IMR-90 (cell line): ENCODE results near the gene DAGLA. TPM values are rescaled to one million over a fixed set of nuclear protein-coding genes. Genes with fewer than 3 reads are reported as not detected.

Source experiments
- ATAC-seq: fragments of 200-7000 bp; cut with Tn5 transposase; 2 replicates; pipeline ENCODE4 v1.9.1; 2020; ENCODE audit warnings: low read depth, mild to moderate bottlenecking, moderate library complexity
- BruUV-seq: library from RNA; stranded (reverse); fragments of 400-500 nt; replicated peaks from 2 replicates; lab custom pipeline; 2021; lab: Mats Ljungman, UMichigan
- CTCF ChIA-PET: fragments of 300-600 bp; formaldehyde crosslinking; extraction: SDS; loops from one replicate; lab custom pipeline; 2021; ENCODE audit warnings: antibody characterized with exemption; lab: Yijun Ruan, JAX
- POLR2A ChIA-PET: fragments of 300-600 bp; sonication (Branson Sonifier 250); formaldehyde crosslinking; loops from one replicate; lab custom pipeline; 2022; ENCODE audit warnings: antibody characterized with exemption; ENCODE audit not compliant: unreplicated experiment; lab: Charles Lee
- DNase-seq: peaks from one replicate; pipeline ENCODE4 v3.0.0; 2013
- H2AFZ ChIP-seq: replicated peaks from 2 replicates; pipeline ENCODE3; 2013; ENCODE audit warnings: low read length, mild to moderate bottlenecking; ENCODE audit not compliant: poor library complexity
- H2AK5ac ChIP-seq: 2 replicates; pipeline ENCODE4 v1.6.1; 2013; ENCODE audit warnings: low read depth, low read length, inconsistent platforms
- H2AK9ac ChIP-seq: replicated peaks from 2 replicates; pipeline ENCODE3; 2013; ENCODE audit warnings: mild to moderate bottlenecking, low read depth, low read length, moderate library complexity; ENCODE audit not compliant: poor library complexity
- H2BK120ac ChIP-seq: 2 replicates; pipeline ENCODE4 v1.6.1; 2013; ENCODE audit warnings: low read depth, low read length, inconsistent platforms
- H2BK15ac ChIP-seq: 3 replicates; pipeline ENCODE4 v1.6.1; 2013; ENCODE audit warnings: low read depth, low read length, inconsistent platforms
- H2BK20ac ChIP-seq: 2 replicates; pipeline ENCODE4 v1.6.1; 2013; ENCODE audit warnings: low read depth, mild to moderate bottlenecking, inconsistent platforms, low read length, moderate library complexity
- H2BK5ac ChIP-seq: 2 replicates; pipeline ENCODE4 v1.6.1; 2013; ENCODE audit warnings: mild to moderate bottlenecking, low read depth, low read length, inconsistent platforms; ENCODE audit not compliant: poor library complexity, severe bottlenecking
- H3K14ac ChIP-seq: replicated peaks from 2 replicates; pipeline ENCODE4 v1.6.1; 2013; ENCODE audit warnings: low read depth, low read length, inconsistent platforms
- H3K18ac ChIP-seq: 2 replicates; pipeline ENCODE4 v1.6.1; 2013; ENCODE audit warnings: low read depth, low read length, control low read depth
- H3K23ac ChIP-seq: 2 replicates; pipeline ENCODE4 v1.6.1; 2013; ENCODE audit warnings: low read depth, low read length, inconsistent platforms
- H3K27ac ChIP-seq: 2 replicates; pipeline ENCODE4 v1.5.1; 2013; ENCODE audit warnings: mild to moderate bottlenecking, control low read depth, low read length; ENCODE audit not compliant: insufficient read depth
- H3K27me3 ChIP-seq: 2 replicates; pipeline ENCODE4 v1.6.1; 2013; ENCODE audit warnings: low read length; ENCODE audit not compliant: control insufficient read depth, insufficient read depth
- H3K36me3 ChIP-seq: 2 replicates; pipeline ENCODE4 v1.6.1; 2013; ENCODE audit warnings: low read length, mixed read lengths; ENCODE audit not compliant: control insufficient read depth, insufficient read depth
- H3K4ac ChIP-seq: 2 replicates; pipeline ENCODE4 v1.6.1; 2013; ENCODE audit warnings: low read depth, low read length, inconsistent platforms
- H3K4me1 ChIP-seq: 2 replicates; pipeline ENCODE4 v1.6.1; 2013; ENCODE audit warnings: low read length, mixed read lengths; ENCODE audit not compliant: control insufficient read depth, insufficient read depth
- H3K4me2 ChIP-seq: 2 replicates; pipeline ENCODE4 v1.6.1; 2013; ENCODE audit warnings: low read depth, mild to moderate bottlenecking, control low read depth, low read length, moderate library complexity
- H3K4me3 ChIP-seq: 2 replicates; pipeline ENCODE4 v1.5.1; 2013; ENCODE audit warnings: low read depth, mild to moderate bottlenecking, control low read depth, low read length, moderate library complexity; ENCODE audit not compliant: insufficient read depth
- H3K56ac ChIP-seq: 2 replicates; pipeline ENCODE4 v1.6.1; 2013; ENCODE audit warnings: low read length, inconsistent platforms; ENCODE audit not compliant: insufficient read depth; ENCODE audit errors: extremely low read depth
- H3K79me1 ChIP-seq, 2 experiments: 2 replicates each; pipeline ENCODE4 v1.6.1; 2013; ENCODE audit warnings: low read length in 2 of 2, inconsistent platforms in 1 of 2, low read depth in 1 of 2
- H3K9ac ChIP-seq: 2 replicates; pipeline ENCODE4 v1.6.1; 2013; ENCODE audit warnings: low read depth, low read length, control low read depth
- H3K9me1 ChIP-seq: 2 replicates; pipeline ENCODE4 v1.6.1; 2013; ENCODE audit warnings: low read length, inconsistent platforms; ENCODE audit not compliant: insufficient read depth
- H3K9me3 ChIP-seq: 2 replicates; pipeline ENCODE4 v1.6.1; 2013; ENCODE audit warnings: low read length; ENCODE audit not compliant: control insufficient read depth, insufficient read depth
- H4K20me1 ChIP-seq: 2 replicates; pipeline ENCODE4 v1.6.1; 2013; ENCODE audit warnings: low read length, inconsistent platforms; ENCODE audit not compliant: insufficient read depth
- H4K5ac ChIP-seq: 2 replicates; pipeline ENCODE4 v1.6.1; 2013; ENCODE audit warnings: mild to moderate bottlenecking, low read depth, low read length, control low read depth
- H4K8ac ChIP-seq, 2 experiments: 2 replicates each; pipeline ENCODE4 v1.6.1; 2013; ENCODE audit warnings: low read depth in 2 of 2, low read length in 2 of 2, control low read depth in 1 of 2, inconsistent platforms in 1 of 2
- H4K91ac ChIP-seq: 2 replicates; pipeline ENCODE4 v1.6.1; 2013; ENCODE audit warnings: low read depth, low read length, inconsistent platforms; ENCODE audit not compliant: insufficient read depth
- MXI1 ChIP-seq: IDR thresholded peaks from 2 replicates; pipeline ENCODE4 v1.6.1; 2012; ENCODE audit warnings: low read depth, mild to moderate bottlenecking, low read length, moderate library complexity, borderline replicate concordance
- POLR2A ChIP-seq: IDR thresholded peaks from 2 replicates; pipeline ENCODE4 v1.6.1; 2012; ENCODE audit warnings: mild to moderate bottlenecking, low read depth, low read length
- RAD21 ChIP-seq: IDR thresholded peaks from 2 replicates; pipeline ENCODE4 v1.6.1; 2012; ENCODE audit warnings: low read length, improper control_type of control experiment
- RFX5 ChIP-seq: IDR thresholded peaks from 2 replicates; pipeline ENCODE4 v1.8.0; 2012; ENCODE audit warnings: low read depth, mild to moderate bottlenecking, low read length, moderate library complexity
- WGBS, 2 experiments: methylation state at CpG; one replicate each; pipeline versions ENCODE4 v1.1.5 to v1.1.7; 2013; ENCODE audit warnings: missing lambda C conversion rate in 2 of 2; ENCODE audit not compliant: insufficient read length in 1 of 2; ENCODE audit errors: extremely low coverage in 2 of 2; 5-methylcytosine and 5-hydroxymethylcytosine counted together
- dilution Hi-C: fragments of 300-500 bp; cut with HindIII; formaldehyde crosslinking; loops from one replicate; pipeline ENCODE4 v1.14.3; 2018; ENCODE audit warnings: low sequenced_read_pairs; ENCODE audit not compliant: unreplicated experiment
- in situ Hi-C: fragments of 300-500 bp; cut with MboI; formaldehyde crosslinking; loops from 3 replicates; pipeline ENCODE4 v1.14.3; 2019; ENCODE audit warnings: low sequenced_read_pairs, inconsistent platforms, mixed read lengths
- intact Hi-C: fragments of 100-400 bp; cut with micrococcal nuclease; formaldehyde crosslinking; loops from 2 replicates; pipeline ENCODE4 v1.10.0; 2022
- polyA plus RNA-seq, 3 experiments: library from polyadenylated mRNA; depleted of rRNA; stranded (reverse); fragments of >200 nt; gene quantifications; 2 replicates each; pipeline ENCODE4 v1.2.3, GENCODE V29; 2012; ENCODE audit warnings: low replicate concordance in 1 of 3
- total RNA-seq: library from RNA; depleted of rRNA; stranded (reverse); fragments of >200 nt; gene quantifications from 2 replicates; pipeline ENCODE4 v1.2.3, GENCODE V29; 2012

The DAGLA gene
- total and polyA plus RNA-seq, 2 of the 4 experiments (the other 2 are of a cell fraction) = 0.90 to 3.8 TPM

GRCh38 chr11:61763930-61764605 is 83.9 kb downstream of the DAGLA start:
- Histone ChIP-seq H2BK5ac (no peak overlapping the region), H4K91ac (no peak overlapping the region), H3K27ac (no peak overlapping the region), H3K4me2 (no peak overlapping the region), H3K56ac (no peak overlapping the region), H2AK9ac (no peak overlapping the region), H3K4me1 (peaks cover under 1% of the 10 kb centered on the region), H3K4me3 (no peak overlapping the region), H3K9me1 (no peaks in the 10 kb centered on the region), H3K14ac (no peak overlapping the region), H3K4ac (no peak overlapping the region), H3K23ac (no peak overlapping the region), H3K18ac (no peak overlapping the region), H4K20me1 (no peaks in the 10 kb centered on the region), H2AK5ac (no peak overlapping the region), H3K9ac (no peak overlapping the region), H3K36me3 (no peaks in the 10 kb centered on the region), H2BK20ac (no peak overlapping the region), H2BK120ac (no peak overlapping the region), H3K9me3 (no peaks in the 10 kb centered on the region), H3K27me3 (no peaks in the 10 kb centered on the region; the same call in 1 of the 2 replicates), H2AFZ (peak overlapping the region; percentile 1), H4K5ac (no peak overlapping the region), H2BK15ac (no peak overlapping the region), H4K8ac (no peak overlapping the region), H3K79me1 (no peaks in the 10 kb centered on the region; a peak in 1 of 4 replicates)
- CTCF ChIA-PET = no interaction called here
- BruUV-seq = no TSS peak
- DNase-seq = no peak
- intact Hi-C loops (no loop called here), dilution Hi-C loops (no loop called here), in situ Hi-C loops (no loop called here)
- TF ChIP-seq RAD21 (no peak), MXI1 (no peak), RFX5 (no peak), POLR2A (no peak)
- 73% methylated on average over 13 of the region's 23 CpGs; no CpG with 5 or more reads in 1 of the 2 experiments for WGBS, 2 experiments
- POLR2A ChIA-PET = no interaction called here
- no peak for ATAC-seq
